HUES64 (cell line): Measurements from ENCODE around the gene LCLAT1.
"Not testable (repeated sequence)": the region's sequence is repeated elsewhere in the genome, so short reads cannot be mapped to it uniquely, and the experiment has no call there.

ENCODE experiments used
- H3K27ac ChIP-seq: 2 replicates; pipeline ENCODE4 v1.7.0; 2013; ENCODE audit warnings: low read depth, low read length, inconsistent platforms
- H3K27me3 ChIP-seq: 2 replicates; pipeline ENCODE4 v1.6.1; 2013; ENCODE audit warnings: mild to moderate bottlenecking, low read length; ENCODE audit not compliant: insufficient read depth
- H3K36me3 ChIP-seq: 2 replicates; pipeline ENCODE4 v1.6.1; 2013; ENCODE audit warnings: mild to moderate bottlenecking, low read length; ENCODE audit not compliant: insufficient read depth
- H3K4me1 ChIP-seq: 2 replicates; pipeline ENCODE4 v1.6.1; 2013; ENCODE audit warnings: mild to moderate bottlenecking, low read length, moderate library complexity; ENCODE audit not compliant: insufficient read depth
- H3K4me3 ChIP-seq: 2 replicates; pipeline ENCODE4 v1.5.1; 2013; ENCODE audit warnings: mild to moderate bottlenecking, low read length, moderate library complexity
- H3K9ac ChIP-seq: 2 replicates; pipeline ENCODE4 v1.6.1; 2013; ENCODE audit warnings: mild to moderate bottlenecking, low read depth, low read length
- H3K9me3 ChIP-seq: 2 replicates; pipeline ENCODE4 v1.6.1; 2013; ENCODE audit warnings: low read depth, low read length; ENCODE audit not compliant: insufficient read depth
- WGBS: fragments of 150-250, 120-280 bp; methylation state at CpG from one replicate; pipeline ENCODE4 v1.1.7; 2013; ENCODE audit warnings: missing lambda C conversion rate; 5-methylcytosine and 5-hydroxymethylcytosine counted together

The LCLAT1 gene

GRCh38 chr2:30507460-30507859, 60.4 kb downstream of the LCLAT1 start:
- peaks cover 30% of the 10 kb centered on the region for H3K4me1 ChIP-seq
- H3K36me3 ChIP-seq, H3K9me3 ChIP-seq, H3K4me3 ChIP-seq, H3K9ac ChIP-seq, H3K27ac ChIP-seq, H3K27me3 ChIP-seq: not testable (repeated sequence)
- 96% methylated on average over 1 of the region's 1 CpG for WGBS

- Histone ChIP-seq H3K4me1 (peaks cover 44% of the 10 kb centered on the region), H3K27me3 (no peaks in the 10 kb centered on the region), H3K27ac (no peak overlapping the region), H3K36me3 (no peaks in the 10 kb centered on the region), H3K9ac (no peak overlapping the region), H3K4me3 (no peak overlapping the region), H3K9me3 (peaks cover 6% of the 10 kb centered on the region; the same call in 1 of the 2 replicates)
- 94% methylated on average over 5 of the region's 5 CpGs for WGBS
Measured at GRCh38 chr2:30509716-30510115, 62.7 kb downstream of the LCLAT1 start.

GRCh38 chr2:30510409-30510808, 63.4 kb downstream of the LCLAT1 start:
- H3K27ac ChIP-seq = no peak overlapping the region
- H3K9me3 ChIP-seq = peaks cover 6% of the 10 kb centered on the region; the same call in 1 of the 2 replicates
- H3K4me3 ChIP-seq = no peak overlapping the region
- no peaks in the 10 kb centered on the region for H3K27me3 ChIP-seq
- H3K9ac ChIP-seq = no peak overlapping the region
- peaks cover 49% of the 10 kb centered on the region for H3K4me1 ChIP-seq
- no peaks in the 10 kb centered on the region for H3K36me3 ChIP-seq
- 86% methylated on average over 2 of the region's 4 CpGs for WGBS

GRCh38 chr2:30511122-30512083, 64.4 kb downstream of the LCLAT1 start:
- 77% methylated on average over 7 of the region's 8 CpGs for WGBS
- no peaks in the 10 kb centered on the region for H3K36me3 ChIP-seq
- no peak overlapping the region for H3K27ac ChIP-seq
- peaks cover 6% of the 10 kb centered on the region; the same call in 1 of the 2 replicates for H3K9me3 ChIP-seq
- no peak overlapping the region for H3K9ac ChIP-seq
- no peaks in the 10 kb centered on the region for H3K27me3 ChIP-seq
- peaks cover 49% of the 10 kb centered on the region for H3K4me1 ChIP-seq
- H3K4me3 ChIP-seq = no peak overlapping the region

GRCh38 chr2:30512243-30512886, 65.3 kb downstream of the LCLAT1 start:
- no peaks in the 10 kb centered on the region for H3K27me3 ChIP-seq
- peaks cover 49% of the 10 kb centered on the region for H3K4me1 ChIP-seq
- no peak overlapping the region for H3K27ac ChIP-seq
- no peak overlapping the region for H3K9ac ChIP-seq
- WGBS = 91% methylated on average over 1 of the region's 3 CpGs
- H3K36me3 ChIP-seq = no peaks in the 10 kb centered on the region
- H3K9me3 ChIP-seq = peaks cover 4% of the 10 kb centered on the region; the same call in 1 of the 2 replicates
- H3K4me3 ChIP-seq = no peak overlapping the region

GRCh38 chr2:30513649-30514048, 66.6 kb downstream of the LCLAT1 start:
- not testable (repeated sequence) for H3K27me3 ChIP-seq, H3K27ac ChIP-seq, H3K36me3 ChIP-seq, H3K4me3 ChIP-seq, H3K9me3 ChIP-seq, H3K9ac ChIP-seq
- 64% methylated on average over 5 of the region's 5 CpGs for WGBS
- peaks cover 49% of the 10 kb centered on the region for H3K4me1 ChIP-seq

- H3K9ac ChIP-seq = no peak overlapping the region
- peaks cover 4% of the 10 kb centered on the region; the same call in 1 of the 2 replicates for H3K9me3 ChIP-seq
- H3K36me3 ChIP-seq = no peaks in the 10 kb centered on the region; the same call in 1 of the 2 replicates
- no peaks in the 10 kb centered on the region for H3K27me3 ChIP-seq
- 90% methylated on average over 2 of the region's 2 CpGs for WGBS
- no peak overlapping the region for H3K27ac ChIP-seq
- H3K4me3 ChIP-seq = no peak overlapping the region
- peaks cover 49% of the 10 kb centered on the region for H3K4me1 ChIP-seq
Measured at GRCh38 chr2:30514134-30514847, 67.2 kb downstream of the LCLAT1 start.

- Histone ChIP-seq H3K4me1 (peaks cover 46% of the 10 kb centered on the region), H3K27ac (no peak overlapping the region), H3K4me3 (no peak overlapping the region), H3K27me3 (no peaks in the 10 kb centered on the region), H3K9ac (no peak overlapping the region), H3K36me3 (peaks cover 6% of the 10 kb centered on the region), H3K9me3 (peaks cover 10% of the 10 kb centered on the region; the same call in 1 of the 2 replicates)
- 97% methylated on average over 3 of the region's 4 CpGs for WGBS
Measured at GRCh38 chr2:30514848-30515435, 67.9 kb downstream of the LCLAT1 start.

- no peaks in the 10 kb centered on the region for H3K27me3 ChIP-seq
- H3K36me3 ChIP-seq = peaks cover 14% of the 10 kb centered on the region
- H3K4me1 ChIP-seq = peaks cover 36% of the 10 kb centered on the region
- H3K4me3 ChIP-seq = no peak overlapping the region
- H3K9ac ChIP-seq = no peak overlapping the region
- no peak overlapping the region for H3K27ac ChIP-seq
- 83% methylated on average over 18 of the region's 18 CpGs for WGBS
- peaks cover 15% of the 10 kb centered on the region; the same call in 1 of the 2 replicates for H3K9me3 ChIP-seq
Measured at GRCh38 chr2:30516166-30516565, 69.1 kb downstream of the LCLAT1 start.

- Histone ChIP-seq H3K27me3 (no peaks in the 10 kb centered on the region), H3K9ac (no peak overlapping the region), H3K27ac (no peak overlapping the region), H3K9me3 (peaks cover 15% of the 10 kb centered on the region; the same call in 1 of the 2 replicates), H3K4me1 (peaks cover 10% of the 10 kb centered on the region; the same call in 1 of the 2 replicates), H3K36me3 (peaks cover 14% of the 10 kb centered on the region), H3K4me3 (no peak overlapping the region)
- WGBS = 93% methylated on average over 16 of the region's 16 CpGs
Measured at GRCh38 chr2:30519796-30520195, 72.8 kb downstream of the LCLAT1 start.
